B cell (primary cell): ENCODE results near the gene HERC5. TPM values are rescaled to one million over a fixed set of nuclear protein-coding genes. Genes with fewer than 3 reads are reported as not detected.

Source experiments
- ATAC-seq: fragments of 200-7000 bp; cut with Tn5 transposase; one replicate; pipeline ENCODE4 v1.10.0; 2021; ENCODE audit warnings: low read depth, mild to moderate bottlenecking, moderate number of reproducible peaks, moderate library complexity
- CTCF ChIA-PET: fragments of 350-600 bp; sonication (Branson Sonifier 250); formaldehyde crosslinking; loops from one replicate; lab custom pipeline; 2021; ENCODE audit warnings: antibody characterized with exemption, inconsistent platforms; lab: Charles Lee
- POLR2A ChIA-PET: fragments of 350-600 bp; sonication (Branson Sonifier 250); formaldehyde crosslinking; loops from one replicate; lab custom pipeline; 2021; ENCODE audit warnings: antibody characterized with exemption; lab: Charles Lee
- DNase-seq: peaks from one replicate; pipeline ENCODE4 v3.0.0; 2013
- H2AFZ ChIP-seq: 2 replicates; pipeline ENCODE4 v1.6.1; 2012; ENCODE audit warnings: mild to moderate bottlenecking, low read depth, low read length; ENCODE audit not compliant: insufficient read depth, poor library complexity, severe bottlenecking
- H3K27ac ChIP-seq, 2 donors: 1 replicate in 1 of 2; 2 replicates in 1 of 2; pipeline ENCODE4 v1.5.1; 2012 to 2013; ENCODE audit warnings: low read length in 2 of 2, mild to moderate bottlenecking in 2 of 2, moderate library complexity in 1 of 2
- H3K27me3 ChIP-seq, 4 experiments: fragments of 200-600 bp in 1 of 4; sonication (generic) in 1 of 4; replicated peaks in 1 of 4; 1 replicate in 2 of 4; 2 replicates in 2 of 4; pipeline versions ENCODE4 v1.6.1 to v1.7.0; 2013 to 2016; ENCODE audit warnings: low read length in 3 of 4, mild to moderate bottlenecking in 2 of 4, mixed read lengths in 1 of 4, moderate library complexity in 1 of 4; ENCODE audit not compliant: insufficient read depth in 4 of 4, control insufficient read depth in 3 of 4; ENCODE audit errors: control extremely low read depth in 1 of 4
- H3K36me3 ChIP-seq, 2 experiments: replicated peaks in 1 of 2; 1 replicate in 1 of 2; 2 replicates in 1 of 2; pipeline versions ENCODE4 v1.6.1 to v1.7.1; 2013; ENCODE audit warnings: low read length in 1 of 2; ENCODE audit not compliant: insufficient read depth in 2 of 2, control insufficient read depth in 1 of 2; ENCODE audit errors: control extremely low read depth in 1 of 2, extremely low read depth in 1 of 2
- H3K4me1 ChIP-seq, 2 donors: fragments of 200-600 bp in 1 of 2; sonication (generic) in 1 of 2; 1 replicate in 1 of 2; 2 replicates in 1 of 2; pipeline versions ENCODE4 v1.5.1 to v1.6.1; 2013 to 2017; ENCODE audit warnings: low read length in 2 of 2; ENCODE audit not compliant: control insufficient read depth in 2 of 2, insufficient read depth in 2 of 2
- H3K4me2 ChIP-seq: replicated peaks from 2 replicates; pipeline ENCODE3; 2012; ENCODE audit warnings: mild to moderate bottlenecking, low read depth, low read length; ENCODE audit not compliant: poor library complexity, severe bottlenecking
- H3K4me3 ChIP-seq, 5 experiments: fragments of 200-600 bp in 1 of 5; sonication (generic) in 1 of 5; 1 replicate in 3 of 5; 2 replicates in 2 of 5; pipeline versions ENCODE4 v1.5.1 to v1.7.0; 2011 to 2016; ENCODE audit warnings: low read length in 4 of 5, mild to moderate bottlenecking in 4 of 5, low read depth in 2 of 5, control low read depth in 1 of 5, moderate library complexity in 1 of 5; ENCODE audit not compliant: insufficient read depth in 1 of 5; ENCODE audit errors: control extremely low read depth in 1 of 5, extremely low read depth in 1 of 5
- H3K79me2 ChIP-seq: fragments of 200-600 bp; sonication (generic); one replicate; pipeline ENCODE4 v1.6.0; 2016; ENCODE audit warnings: low read length; ENCODE audit not compliant: control insufficient read depth, insufficient read depth
- H3K9ac ChIP-seq: fragments of 200-600 bp; sonication (generic); 2 replicates; pipeline ENCODE4 v1.6.1; 2017; ENCODE audit warnings: mild to moderate bottlenecking, low read length, moderate library complexity
- H3K9me3 ChIP-seq, 3 donors: one replicate each; pipeline versions ENCODE4 v1.6.1 to v1.7.1; 2013; ENCODE audit warnings: low read length in 2 of 3; ENCODE audit not compliant: control insufficient read depth in 2 of 3, insufficient read depth in 1 of 3; ENCODE audit errors: control extremely low read depth in 1 of 3
- H4K20me1 ChIP-seq: 2 replicates; pipeline ENCODE4 v1.6.0; 2012; ENCODE audit warnings: mild to moderate bottlenecking, low read length; ENCODE audit not compliant: insufficient read depth, control insufficient read depth, poor library complexity, severe bottlenecking
- H3K27ac Mint-ChIP-seq: one replicate; pipeline ENCODE4 v1.8.0; 2021; ENCODE audit warnings: mixed read lengths
- H3K27me3 Mint-ChIP-seq: one replicate; pipeline ENCODE4 v1.8.0; 2021; ENCODE audit warnings: mixed read lengths
- H3K4me1 Mint-ChIP-seq: one replicate; pipeline ENCODE4 v1.8.0; 2021; ENCODE audit warnings: mixed read lengths
- H3K4me3 Mint-ChIP-seq: one replicate; pipeline ENCODE4 v1.8.0; 2021; ENCODE audit warnings: mixed read lengths
- H3K9me3 Mint-ChIP-seq: one replicate; pipeline ENCODE4 v1.8.0; 2022; ENCODE audit warnings: mixed read lengths; ENCODE audit not compliant: insufficient read depth
- CTCF ChIP-seq: fragments of 200-600 bp; IDR thresholded peaks from one replicate; pipeline ENCODE4 v1.8.0; 2022; ENCODE audit warnings: antibody characterized with exemption, mild to moderate bottlenecking
- EZH2 ChIP-seq: IDR thresholded peaks from 2 replicates; pipeline ENCODE4 v1.6.1; 2012; ENCODE audit warnings: borderline replicate concordance, low read depth, mild to moderate bottlenecking, moderate library complexity, low read length; ENCODE audit not compliant: insufficient read depth, poor library complexity, severe bottlenecking
- WGBS: methylation state at CpG from one replicate; pipeline ENCODE4 v1.1.5; 2013; ENCODE audit warnings: missing lambda C conversion rate; ENCODE audit not compliant: insufficient coverage; 5-methylcytosine and 5-hydroxymethylcytosine counted together
- intact Hi-C: fragments of 100-400 bp; cut with micrococcal nuclease; formaldehyde crosslinking; loops from one replicate; pipeline ENCODE4 v1.10.0; 2022
- polyA plus RNA-seq: library from polyadenylated mRNA; depleted of rRNA; stranded (reverse); fragments of >200 nt; gene quantifications from 2 replicates; pipeline ENCODE4 v1.2.3, GENCODE V29; 2012
- total RNA-seq, 2 donors: library from RNA; stranded (reverse); fragments of 120-200 nt in 1 of 2; gene quantifications; 1 replicate in 1 of 2; 2 replicates in 1 of 2; pipeline versions ENCODE4 v1.2.3 to v1.2.4, GENCODE V29; 2013 to 2022

The HERC5 gene
- total and polyA plus RNA-seq, 2 donors (not counting 1 experiment from before 2014, with no cell fraction given), result 1.9 to 10.6 TPM

- 71% methylated on average over 6 of the region's 8 CpGs for WGBS
These were observed 70.9 kb downstream of the HERC5 start for GRCh38 chr4:88527787-88528186.

GRCh38 chr4:88528861-88529260 lies 71.9 kb downstream of the HERC5 start:
- no peaks in the 10 kb centered on the region for H3K27me3 ChIP-seq
- intact Hi-C loops, result no loop called here
- no peak overlapping the region for H3K27ac ChIP-seq
- H3K9me3 ChIP-seq, result no peaks in the 10 kb centered on the region
- no peaks in the 10 kb centered on the region for H3K79me2 ChIP-seq
- H4K20me1 ChIP-seq, result no peaks in the 10 kb centered on the region
- H2AFZ ChIP-seq, result no peak overlapping the region
- no peak overlapping the region for H3K4me2 ChIP-seq
- no peak for TF ChIP-seq EZH2
- no peak for TF ChIP-seq CTCF
- Mint-ChIP-seq H3K4me1 (peaks cover 7% of the 10 kb centered on the region), H3K27me3 (no peaks in the 10 kb centered on the region), H3K4me3 (no peak overlapping the region), H3K9me3 (no peaks in the 10 kb centered on the region), H3K27ac (no peak overlapping the region)
- 100% methylated on average over 1 of the region's 3 CpGs for WGBS
- ChIA-PET CTCF (interaction anchor here (1.0 to 5.2 kb wide), 4 partner anchors 131 to 495 kb away, joined by 3 to 54 read pairs (median 8); no protein-coding TSS in a partner anchor), POLR2A (no interaction called here)
- no peak overlapping the region for H3K9ac ChIP-seq
- no peaks in the 10 kb centered on the region for H3K36me3 ChIP-seq
- DNase-seq (no peak), ATAC-seq (no peak)
- no peak overlapping the region for H3K4me3 ChIP-seq
- H3K4me1 ChIP-seq, result peaks cover 4 to 8% of the 10 kb centered on the region in 2 donors

More at GRCh38 chr4:88527787-88528186, 70.9 kb downstream of the HERC5 start:
- no peaks in the 10 kb centered on the region for H4K20me1 ChIP-seq
- Mint-ChIP-seq H3K9me3 (no peaks in the 10 kb centered on the region), H3K27me3 (no peaks in the 10 kb centered on the region), H3K4me1 (peaks cover 8% of the 10 kb centered on the region), H3K27ac (no peak overlapping the region), H3K4me3 (peak overlapping the region; percentile 60)
- H3K27me3 ChIP-seq, result no peaks in the 10 kb centered on the region
- no peak for TF ChIP-seq CTCF
- no peak for TF ChIP-seq EZH2
- intact Hi-C loops, result no loop called here
- peaks cover 6% of the 10 kb centered on the region for H3K79me2 ChIP-seq
- ATAC-seq (no peak), DNase-seq (no peak)
- peaks cover 5 to 12% of the 10 kb centered on the region in 2 donors for H3K4me1 ChIP-seq
- no peak overlapping the region for H3K4me2 ChIP-seq
- POLR2A ChIA-PET, result interaction anchor here (1.2 kb wide), 1 partner anchor 295 kb away, joined by 3 read pairs; no protein-coding TSS in a partner anchor
- H3K9ac ChIP-seq, result no peak overlapping the region
- no peak overlapping the region for H3K27ac ChIP-seq
- CTCF ChIA-PET, result interaction anchor here (1.2 to 5.2 kb wide), 5 partner anchors 10 to 496 kb away, joined by 3 to 54 read pairs (median 7); no protein-coding TSS in a partner anchor
- H3K4me3 ChIP-seq, result no peak overlapping the region
- no peak overlapping the region for H2AFZ ChIP-seq
- no peaks in the 10 kb centered on the region for H3K36me3 ChIP-seq
- H3K9me3 ChIP-seq, result no peaks in the 10 kb centered on the region
